GM23248 (cell line): ENCODE data around the gene MTHFD1L. TPM values are rescaled to one million over a fixed set of nuclear protein-coding genes. Genes with fewer than 3 reads are reported as not detected.
"Not testable (repeated sequence)": the region's sequence is repeated elsewhere in the genome, so short reads cannot be mapped to it uniquely, and the experiment has no call there.

ENCODE experiments used
- DNase-seq: peaks from one replicate; pipeline ENCODE4 v3.0.0-alpha.2; 2015
- H2AFZ ChIP-seq: fragments of 200-600 bp; sonication (generic); 2 replicates; pipeline ENCODE4 v1.6.1; 2016; ENCODE audit warnings: antibody characterized with exemption
- H3F3A ChIP-seq: fragments of 200-600 bp; sonication (generic); 2 replicates; pipeline ENCODE4 v1.6.1; 2016; ENCODE audit warnings: mild to moderate bottlenecking, antibody characterized with exemption, mixed run types; ENCODE audit not compliant: insufficient read depth
- H3K27ac ChIP-seq: fragments of 200-600 bp; sonication (generic); 2 replicates; pipeline ENCODE4 v1.5.1; 2016; ENCODE audit warnings: mild to moderate bottlenecking
- H3K27me3 ChIP-seq: fragments of 200-600 bp; sonication (generic); replicated peaks from 2 replicates; pipeline ENCODE4 v1.6.1; 2016; ENCODE audit warnings: mild to moderate bottlenecking; ENCODE audit not compliant: insufficient read depth
- H3K36me3 ChIP-seq: fragments of 200-600 bp; sonication (generic); 2 replicates; pipeline ENCODE4 v1.6.1; 2016; ENCODE audit warnings: low read depth, mild to moderate bottlenecking
- H3K4me1 ChIP-seq: fragments of 200-600 bp; sonication (generic); 2 replicates; pipeline ENCODE4 v1.6.1; 2016; ENCODE audit warnings: mild to moderate bottlenecking; ENCODE audit not compliant: insufficient read depth
- H3K4me2 ChIP-seq: fragments of 200-600 bp; sonication (generic); one replicate; pipeline ENCODE4 v1.6.1; 2016; ENCODE audit warnings: mild to moderate bottlenecking; ENCODE audit not compliant: unreplicated experiment
- H3K4me3 ChIP-seq: fragments of 200-600 bp; sonication (generic); 2 replicates; pipeline ENCODE4 v1.5.1; 2016; ENCODE audit warnings: mild to moderate bottlenecking
- H3K79me2 ChIP-seq: fragments of 200-600 bp; sonication (generic); 2 replicates; pipeline ENCODE4 v1.6.1; 2016; ENCODE audit warnings: mild to moderate bottlenecking; ENCODE audit not compliant: insufficient read depth
- H3K9ac ChIP-seq: fragments of 200-600 bp; sonication (generic); 2 replicates; pipeline ENCODE4 v1.6.1; 2016; ENCODE audit warnings: mild to moderate bottlenecking
- H3K9me2 ChIP-seq: fragments of 200-600 bp; sonication (generic); 2 replicates; pipeline ENCODE4 v1.6.1; 2016; ENCODE audit warnings: mixed run types, mild to moderate bottlenecking, moderate library complexity; ENCODE audit not compliant: insufficient read depth
- H3K9me3 ChIP-seq: fragments of 200-600 bp; sonication (generic); one replicate; pipeline ENCODE4 v1.6.1; 2017; ENCODE audit warnings: low read depth
- H4K20me1 ChIP-seq: fragments of 200-600 bp; sonication (generic); 2 replicates; pipeline ENCODE4 v1.6.0; 2016; ENCODE audit not compliant: insufficient read depth
- EZH2 ChIP-seq: fragments of 200-600 bp; sonication (generic); IDR thresholded peaks from 2 replicates; pipeline ENCODE4 v1.6.1; 2018; ENCODE audit warnings: antibody characterized with exemption, mild to moderate bottlenecking; ENCODE audit not compliant: insufficient read depth, poor library complexity, severe bottlenecking
- EZH2phosphoT487 ChIP-seq: fragments of 200-600 bp; sonication (generic); IDR thresholded peaks from 2 replicates; pipeline ENCODE4 v1.6.1; 2018; ENCODE audit warnings: antibody characterized with exemption, moderate library complexity, mild to moderate bottlenecking, low read depth; ENCODE audit not compliant: insufficient read depth
- WGBS, 2 experiments: methylation state at CpG; one replicate each; pipeline ENCODE4 v1.1.6; 2015 to 2017; ENCODE audit warnings: low lambda C conversion rate in 2 of 2, low coverage in 1 of 2; ENCODE audit errors: missing lambda C conversion rate in 2 of 2; 5-methylcytosine and 5-hydroxymethylcytosine counted together
- in situ Hi-C: fragments of 300-500 bp; cut with MboI; formaldehyde crosslinking; loops from 2 replicates; pipeline ENCODE4 v1.15.0; 2020
- polyA plus RNA-seq: library from polyadenylated mRNA; unstranded; fragments of >200 nt; fragmentation: Nextera tagmentation; extraction: Ambion mirVana; gene quantifications from 2 replicates; pipeline ENCODE4 v1.2.1, GENCODE V29; 2016
- total RNA-seq: library from RNA; depleted of rRNA; stranded (reverse); fragments of >200 nt; shearing (Covaris generic); gene quantifications from 2 replicates; pipeline ENCODE4 v1.2.3, GENCODE V29; 2014

MTHFD1L gene
- total and polyA plus RNA-seq, 2 experiments from 2014 or later = 57.6 to 99.6 TPM

DNA sequence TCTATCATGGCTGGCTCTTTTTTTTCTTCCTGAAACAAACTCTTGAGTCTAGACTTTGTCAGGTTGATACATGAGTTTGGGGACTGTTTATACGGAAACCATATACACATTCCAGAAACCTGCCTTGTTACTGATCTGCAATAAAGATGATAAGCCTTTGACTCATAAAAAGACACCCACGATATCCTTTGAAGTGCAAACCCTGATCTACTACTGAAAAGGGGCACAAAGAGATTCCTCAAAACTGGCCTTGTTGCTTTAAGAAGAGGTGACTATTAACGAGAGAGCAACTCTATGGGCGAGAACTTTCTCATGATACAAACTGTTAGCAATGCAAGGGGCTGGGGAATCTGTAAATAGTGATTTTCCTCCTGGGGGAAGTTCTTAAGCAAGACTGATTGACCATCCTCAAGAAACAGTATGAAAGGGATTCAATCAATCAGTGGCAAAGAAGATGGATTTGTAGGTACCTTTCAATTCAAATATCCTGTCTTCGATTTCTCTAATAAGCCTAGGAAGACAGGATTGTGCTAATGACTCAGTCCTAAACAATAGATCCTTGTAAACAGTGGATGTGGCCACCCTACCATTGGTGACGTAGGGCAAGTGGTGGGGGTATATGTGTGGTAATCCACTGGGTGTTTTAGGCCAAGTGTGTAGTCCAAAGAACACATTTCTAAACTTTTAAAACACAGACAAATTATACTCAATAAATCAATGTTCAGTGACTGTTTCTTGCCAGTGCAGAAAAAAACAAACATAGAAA, 260.3 kb downstream of the MTHFD1L start:
- in situ Hi-C loops, H3K9me3 ChIP-seq, H3K4me1 ChIP-seq, H3K27me3 ChIP-seq, H4K20me1 ChIP-seq, H3K9ac ChIP-seq, DNase-seq, H3K9me2 ChIP-seq, H3K27ac ChIP-seq, H3K4me3 ChIP-seq, H2AFZ ChIP-seq, H3K36me3 ChIP-seq, H3K4me2 ChIP-seq, H3F3A ChIP-seq, H3K79me2 ChIP-seq: not testable (repeated sequence)
- WGBS, 2 experiments = 56 to 59% methylated on average over 6 of the region's 6 CpGs

DNA sequence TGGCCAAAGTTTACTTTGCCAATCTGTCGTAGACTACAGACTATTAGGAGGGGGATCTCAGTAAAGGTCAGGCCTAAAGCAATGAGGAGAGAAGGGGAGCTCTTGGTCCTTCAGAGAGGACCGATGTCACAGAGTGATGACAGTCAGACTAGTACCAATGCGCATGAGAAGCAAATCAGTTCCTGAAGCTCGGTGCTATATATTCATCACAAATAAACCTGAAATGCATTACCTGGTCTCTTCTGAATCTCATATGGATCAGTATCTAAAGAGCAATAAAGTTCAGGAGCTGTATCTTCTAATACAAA, 260.9 kb downstream of the MTHFD1L start:
- H3K27me3 ChIP-seq, H3K9me3 ChIP-seq, in situ Hi-C loops, H3K79me2 ChIP-seq, H2AFZ ChIP-seq, H3K4me3 ChIP-seq, H3K9ac ChIP-seq, H3K36me3 ChIP-seq, H3F3A ChIP-seq, H3K9me2 ChIP-seq, DNase-seq, H3K4me1 ChIP-seq, H3K27ac ChIP-seq, H3K4me2 ChIP-seq, H4K20me1 ChIP-seq: not testable (repeated sequence)
- WGBS, 2 experiments = 76 to 88% methylated on average over 4 of the region's 4 CpGs

DNA sequence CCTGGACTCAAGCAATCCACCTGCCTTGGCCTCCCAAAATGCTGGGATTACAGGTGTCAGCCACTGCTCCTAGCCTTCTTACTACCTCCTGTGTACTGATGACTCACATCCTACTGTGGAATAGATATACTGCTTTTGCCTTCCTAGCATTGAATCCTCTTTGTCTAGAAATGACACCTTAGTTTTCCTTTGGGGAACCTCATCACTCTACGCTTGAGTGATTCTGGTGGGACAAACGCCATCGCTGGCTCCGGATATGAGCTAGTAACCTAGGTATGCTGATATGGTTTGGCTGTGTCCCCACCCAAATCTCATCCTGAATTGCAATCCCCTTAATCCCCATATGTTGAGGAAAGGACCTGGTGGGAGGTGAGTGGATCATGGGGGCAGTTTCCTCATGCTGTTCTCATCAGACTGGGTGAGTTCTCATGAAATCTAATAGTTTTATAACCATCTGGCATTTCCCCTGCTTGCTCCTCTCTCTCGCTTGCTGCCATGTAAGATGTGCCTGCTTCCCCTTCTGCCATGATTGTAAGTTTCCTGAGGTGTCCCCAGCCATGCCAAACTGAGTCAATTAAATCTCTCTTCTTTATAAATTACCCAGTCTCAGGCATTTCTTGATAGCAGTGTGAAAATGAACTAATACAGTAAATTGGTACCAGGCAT, 261.8 kb downstream of the MTHFD1L start:
- H3K36me3 ChIP-seq, H3K4me1 ChIP-seq, H4K20me1 ChIP-seq, H3K27me3 ChIP-seq, H3F3A ChIP-seq, H3K27ac ChIP-seq, H3K9me3 ChIP-seq, H3K9ac ChIP-seq, H3K9me2 ChIP-seq, DNase-seq, in situ Hi-C loops, H3K4me2 ChIP-seq, H3K4me3 ChIP-seq, H2AFZ ChIP-seq, H3K79me2 ChIP-seq: not testable (repeated sequence)
- 93 to 97% methylated on average over 5 of the region's 5 CpGs for WGBS, 2 experiments

DNA sequence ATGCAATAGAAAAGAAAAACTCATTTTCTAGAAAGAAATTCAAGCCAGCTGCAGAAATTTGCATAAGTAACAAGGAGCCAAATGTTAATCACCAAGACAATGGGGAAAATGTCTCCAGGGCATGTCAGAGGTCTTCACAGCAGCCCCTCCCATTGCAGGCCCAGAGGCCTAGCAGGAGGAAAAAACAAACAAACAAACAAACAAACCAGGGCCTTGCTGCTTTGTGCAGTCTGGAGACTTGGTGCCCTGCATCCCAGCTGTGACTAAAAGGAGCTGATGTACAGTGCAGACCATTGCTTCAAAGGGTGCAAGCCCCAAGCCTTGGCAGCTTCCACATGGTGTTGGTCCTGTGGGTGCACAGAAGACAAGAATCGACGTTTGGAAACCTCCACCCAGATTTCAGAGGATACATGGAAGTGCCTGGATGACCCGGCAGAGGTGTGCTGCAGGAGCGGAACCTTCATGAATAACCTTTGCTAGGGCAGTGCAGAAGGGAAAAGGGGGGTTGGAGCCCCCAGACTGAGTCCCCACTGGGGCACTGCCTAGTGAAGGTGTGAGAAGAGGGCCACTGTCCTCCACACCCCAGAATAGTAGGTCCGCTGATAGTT, 263.4 kb downstream of the MTHFD1L start:
- Histone ChIP-seq H3K9me3 (no peaks in the 10 kb centered on the region), H3K4me3 (no peak overlapping the region), H3K9me2 (no peaks in the 10 kb centered on the region), H3K4me2 (no peak overlapping the region), H4K20me1 (no peaks in the 10 kb centered on the region), H2AFZ (no peak overlapping the region), H3K36me3 (no peaks in the 10 kb centered on the region), H3K4me1 (no peaks in the 10 kb centered on the region), H3K9ac (no peak overlapping the region), H3K27me3 (no peaks in the 10 kb centered on the region), H3K79me2 (no peaks in the 10 kb centered on the region), H3F3A (no peaks in the 10 kb centered on the region), H3K27ac (no peak overlapping the region)
- no peak for DNase-seq
- in situ Hi-C loops = no loop called here
- 66 to 69% methylated on average over 5 of the region's 5 CpGs for WGBS, 2 experiments
- TF ChIP-seq EZH2phosphoT487 (no peak), EZH2 (no peak)

DNA sequence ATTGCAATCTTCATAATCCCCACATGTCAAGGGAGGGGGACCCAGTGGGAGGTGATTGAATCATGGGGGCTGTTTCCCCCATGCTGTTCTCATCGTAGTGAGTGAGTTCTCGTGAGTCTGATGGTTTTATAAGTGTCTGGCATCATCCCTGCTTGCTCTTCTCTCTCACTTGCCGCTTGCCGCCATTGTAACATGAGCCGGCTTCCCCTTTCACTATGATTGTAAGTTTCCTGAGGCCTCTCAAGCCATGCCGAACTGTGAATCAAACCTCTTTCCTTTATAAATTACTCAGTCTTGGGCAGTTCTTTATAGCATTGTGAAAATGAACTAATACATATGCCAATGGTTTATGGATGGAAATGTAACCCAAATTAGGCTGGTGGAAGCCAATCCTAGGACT, 264.8 kb downstream of the MTHFD1L start:
- no peaks in the 10 kb centered on the region for H3F3A ChIP-seq

More for the DNA sequence above, 264.8 kb downstream of the MTHFD1L start:
- H3K9me2 ChIP-seq = no peaks in the 10 kb centered on the region
- H4K20me1 ChIP-seq = no peaks in the 10 kb centered on the region
- no peak for TF ChIP-seq EZH2phosphoT487
- TF ChIP-seq EZH2 = no peak
- 88 to 90% methylated on average over 6 of the region's 6 CpGs for WGBS, 2 experiments
- no peak overlapping the region for H3K27ac ChIP-seq
- H3K9ac ChIP-seq = no peak overlapping the region
- H3K9me3 ChIP-seq = no peaks in the 10 kb centered on the region
- H2AFZ ChIP-seq = no peak overlapping the region
- H3K4me1 ChIP-seq = no peaks in the 10 kb centered on the region
- no peak for DNase-seq
- H3K36me3 ChIP-seq = no peaks in the 10 kb centered on the region
- H3K79me2 ChIP-seq = no peaks in the 10 kb centered on the region
- in situ Hi-C loops = no loop called here
- H3K27me3 ChIP-seq = no peaks in the 10 kb centered on the region
- H3K4me3 ChIP-seq = no peak overlapping the region
- H3K4me2 ChIP-seq = no peak overlapping the region
